IPS-NIHi11 (cell line): ENCODE results near the gene RAPGEF3.

Experiments used
- DNase-seq: peaks from one replicate; pipeline ENCODE4 v3.0.0; 2012; ENCODE audit warnings: mixed read lengths, low spot score

The RAPGEF3 gene, protein sequence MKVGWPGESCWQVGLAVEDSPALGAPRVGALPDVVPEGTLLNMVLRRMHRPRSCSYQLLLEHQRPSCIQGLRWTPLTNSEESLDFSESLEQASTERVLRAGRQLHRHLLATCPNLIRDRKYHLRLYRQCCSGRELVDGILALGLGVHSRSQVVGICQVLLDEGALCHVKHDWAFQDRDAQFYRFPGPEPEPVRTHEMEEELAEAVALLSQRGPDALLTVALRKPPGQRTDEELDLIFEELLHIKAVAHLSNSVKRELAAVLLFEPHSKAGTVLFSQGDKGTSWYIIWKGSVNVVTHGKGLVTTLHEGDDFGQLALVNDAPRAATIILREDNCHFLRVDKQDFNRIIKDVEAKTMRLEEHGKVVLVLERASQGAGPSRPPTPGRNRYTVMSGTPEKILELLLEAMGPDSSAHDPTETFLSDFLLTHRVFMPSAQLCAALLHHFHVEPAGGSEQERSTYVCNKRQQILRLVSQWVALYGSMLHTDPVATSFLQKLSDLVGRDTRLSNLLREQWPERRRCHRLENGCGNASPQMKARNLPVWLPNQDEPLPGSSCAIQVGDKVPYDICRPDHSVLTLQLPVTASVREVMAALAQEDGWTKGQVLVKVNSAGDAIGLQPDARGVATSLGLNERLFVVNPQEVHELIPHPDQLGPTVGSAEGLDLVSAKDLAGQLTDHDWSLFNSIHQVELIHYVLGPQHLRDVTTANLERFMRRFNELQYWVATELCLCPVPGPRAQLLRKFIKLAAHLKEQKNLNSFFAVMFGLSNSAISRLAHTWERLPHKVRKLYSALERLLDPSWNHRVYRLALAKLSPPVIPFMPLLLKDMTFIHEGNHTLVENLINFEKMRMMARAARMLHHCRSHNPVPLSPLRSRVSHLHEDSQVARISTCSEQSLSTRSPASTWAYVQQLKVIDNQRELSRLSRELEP

DNA sequence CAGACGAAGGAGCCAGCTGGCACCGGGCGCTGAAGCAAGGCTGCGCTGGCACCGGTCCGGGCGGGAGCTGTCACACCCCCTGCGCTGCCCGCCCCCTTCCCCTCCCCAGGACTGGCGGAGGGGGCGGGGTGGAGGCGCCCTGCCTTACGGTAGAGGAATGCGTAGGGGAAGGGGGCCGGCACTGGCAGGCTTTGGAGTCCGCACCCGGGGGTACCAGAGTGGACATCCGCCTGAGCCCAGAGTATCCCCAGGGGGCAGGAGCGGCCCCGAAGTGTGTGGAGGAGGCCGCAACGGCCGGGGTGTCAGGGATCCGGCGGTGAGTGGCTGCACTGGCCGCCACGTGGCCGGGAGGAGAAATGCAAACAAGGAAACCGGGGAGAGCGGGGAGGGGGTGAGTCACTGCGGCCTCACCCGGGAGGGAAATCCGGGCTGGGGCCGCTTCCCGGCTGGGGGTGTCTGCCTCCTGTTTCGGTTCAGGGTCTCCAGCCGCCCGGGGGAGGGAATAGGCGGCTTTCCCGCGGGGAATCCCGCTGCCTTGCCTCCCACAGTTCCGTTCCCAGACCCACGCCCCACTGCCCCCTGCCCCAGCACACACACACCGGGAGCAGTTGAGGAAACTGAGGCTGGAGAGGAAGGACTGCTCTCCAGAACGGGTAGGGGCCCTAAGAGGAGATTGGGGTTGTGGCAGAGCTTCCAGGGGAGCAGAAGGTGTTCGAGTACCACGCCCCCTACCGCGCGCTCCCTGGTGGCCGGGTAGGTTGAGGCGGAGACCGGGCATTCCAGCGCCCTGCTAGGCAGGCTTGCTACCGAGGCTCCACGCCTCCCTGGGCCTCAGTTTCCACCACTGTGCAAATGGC lies at the start of gene RAPGEF3:
Gene RAPGEF3 (minus strand): TSS at position 47 of the 857 bp plus-strand sequence. CDS start 324 bp downstream, outside the sequence.
- peak; percentile 92 for DNase-seq

DNA sequence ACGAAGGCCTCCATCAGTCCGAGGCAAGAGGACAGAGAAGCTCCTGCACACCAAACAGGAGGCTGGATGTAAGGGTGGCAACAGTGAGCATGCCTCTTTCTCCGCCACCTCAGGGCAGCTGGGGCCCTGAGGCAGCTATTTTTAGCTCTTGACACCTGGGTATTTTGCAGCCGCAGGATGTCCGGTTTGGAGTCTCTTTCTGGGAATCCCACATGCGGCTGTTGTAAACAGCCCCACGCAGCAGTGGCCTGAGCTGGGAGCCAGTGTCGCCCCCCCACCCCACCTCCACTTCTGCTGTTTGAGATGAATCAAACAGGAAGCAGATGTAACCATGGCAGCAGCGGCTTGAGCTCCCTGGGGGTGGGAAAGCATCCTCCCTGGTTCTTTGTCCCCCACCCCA lies 49.4 kb upstream of the RAPGEF3 start:
- DNase-seq: no peak

DNA sequence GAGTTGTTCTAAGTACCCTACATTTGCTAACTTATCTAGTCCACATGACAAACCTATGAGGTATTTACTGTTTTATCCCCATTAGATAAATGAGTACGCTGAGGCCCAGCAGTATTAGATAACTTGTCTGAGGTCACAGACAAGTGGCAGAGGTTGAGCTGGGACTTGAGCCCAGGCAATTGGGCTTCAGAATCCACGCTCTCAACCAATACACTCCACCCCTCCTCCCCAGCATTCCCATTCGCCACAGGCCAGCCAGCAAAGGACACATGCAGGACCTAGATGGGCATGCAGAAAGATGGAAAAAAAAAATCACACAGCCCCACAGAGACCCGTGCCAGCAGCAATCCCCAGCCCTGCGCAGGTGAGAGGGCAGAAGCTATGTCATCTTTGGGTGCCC lies 48.7 kb upstream of the RAPGEF3 start:
- DNase-seq: no peak

DNA sequence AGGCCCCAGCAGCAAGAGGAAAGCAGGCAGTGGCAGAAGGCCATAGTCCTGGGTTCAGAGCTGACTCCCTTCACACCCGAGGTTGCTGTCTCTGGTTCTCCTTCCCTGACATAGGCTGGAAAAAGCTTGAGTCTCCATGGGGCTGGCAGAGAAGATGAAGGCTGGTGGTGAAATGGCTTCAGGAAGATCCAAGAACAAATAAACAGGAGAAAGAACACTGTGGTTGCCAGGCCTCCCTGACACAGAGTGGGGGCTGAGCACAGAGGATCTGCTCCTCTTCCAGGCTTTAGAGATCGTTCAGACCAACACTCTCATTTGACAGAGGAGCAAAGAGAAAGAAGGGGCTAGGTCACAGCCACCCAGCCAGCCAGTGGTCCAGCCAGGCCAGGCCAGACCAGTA lies 46.7 kb upstream of the RAPGEF3 start:
- DNase-seq: no peak

DNA sequence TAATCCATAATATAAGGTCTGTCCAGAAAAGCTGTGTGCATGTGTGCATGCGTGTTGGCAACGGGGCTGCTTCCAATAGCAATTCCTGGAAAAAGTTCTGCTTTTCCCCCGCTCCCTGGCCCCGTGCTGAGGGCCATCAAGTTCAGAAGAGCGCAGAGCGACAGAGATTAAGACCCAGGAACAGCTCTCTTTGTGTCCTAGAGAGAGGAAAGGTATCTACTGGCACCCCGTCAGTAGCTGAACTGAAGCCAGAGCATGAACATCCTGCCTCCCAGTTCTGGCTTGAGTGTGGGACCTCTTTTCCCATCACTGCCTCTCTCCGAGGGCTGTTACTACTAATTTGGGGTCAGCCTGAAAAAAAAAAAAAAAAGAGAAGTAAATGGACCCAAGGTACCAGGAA lies 45.5 kb upstream of the RAPGEF3 start:
- DNase-seq: no peak

DNA sequence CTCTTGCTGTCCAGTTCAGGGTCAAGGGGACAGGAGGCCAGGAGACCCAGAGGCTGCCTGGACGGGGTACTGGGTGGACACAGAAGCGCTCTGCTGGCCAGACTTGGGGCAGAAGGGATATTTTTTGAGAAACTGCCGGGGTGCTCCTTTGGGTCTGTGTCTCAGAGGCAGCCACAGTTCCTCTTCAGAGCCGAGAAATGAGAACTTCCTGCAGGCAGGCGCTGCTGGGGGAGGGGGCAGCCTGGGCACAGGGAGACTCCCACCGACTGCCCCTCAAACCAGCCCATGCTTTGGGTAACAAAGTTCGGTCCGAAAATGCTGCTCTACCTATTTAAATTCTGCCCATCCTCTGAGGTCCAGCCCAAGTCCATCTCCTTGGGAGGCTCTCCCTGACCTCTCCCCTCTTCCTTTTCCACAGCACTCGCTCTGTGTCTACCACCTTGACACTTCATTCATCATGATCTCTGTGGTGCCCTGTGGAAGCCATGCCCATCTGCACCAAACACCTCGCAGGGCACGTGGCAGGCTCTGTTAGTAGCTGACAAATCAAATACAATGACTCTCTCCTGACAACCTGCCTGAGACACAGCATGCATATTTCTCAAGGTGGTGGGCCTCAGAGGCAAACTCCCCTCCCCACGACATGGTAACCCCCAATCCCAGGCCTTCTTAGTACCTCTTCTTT lies 44.7 kb upstream of the RAPGEF3 start:
- DNase-seq: no peak

DNA sequence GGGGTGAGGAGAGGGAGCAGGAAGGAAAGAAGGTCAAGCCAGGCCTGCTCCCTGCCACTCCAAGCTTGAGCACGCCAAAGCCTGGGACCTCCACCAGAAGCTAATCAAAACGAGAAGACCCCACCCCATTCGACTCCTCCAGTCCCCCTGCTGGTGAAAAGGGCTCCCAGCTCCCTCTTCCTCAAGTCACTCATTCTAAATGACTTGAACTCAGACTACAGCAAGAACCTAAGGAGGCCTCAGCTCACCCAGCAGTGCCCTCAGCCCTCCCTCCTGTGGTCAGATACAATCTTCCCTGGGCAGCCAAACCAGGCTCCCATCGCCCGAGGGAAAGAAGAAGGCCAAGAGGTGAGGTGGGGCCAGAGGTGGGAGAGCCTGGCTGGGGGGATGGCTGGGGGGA lies 43.6 kb upstream of the RAPGEF3 start:
- peak; percentile 51 for DNase-seq

DNA sequence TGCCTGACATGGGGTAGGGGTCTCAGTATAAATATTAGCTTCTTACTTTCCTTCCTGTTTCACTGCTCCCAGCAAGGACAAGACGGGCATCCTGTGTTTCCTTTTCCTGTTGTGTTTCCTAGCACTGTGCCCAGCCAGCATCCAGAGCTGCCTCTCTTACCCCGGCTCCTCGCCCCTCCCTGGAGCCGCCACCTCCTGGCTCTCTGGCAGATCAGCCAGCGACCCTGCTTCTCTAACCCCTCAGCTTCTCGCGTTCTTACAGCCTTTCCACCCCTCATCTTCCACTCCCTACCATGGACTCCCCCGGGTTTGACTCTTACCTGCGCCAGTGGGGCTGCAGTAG lies 43.2 kb upstream of the RAPGEF3 start:
- no peak for DNase-seq

DNA sequence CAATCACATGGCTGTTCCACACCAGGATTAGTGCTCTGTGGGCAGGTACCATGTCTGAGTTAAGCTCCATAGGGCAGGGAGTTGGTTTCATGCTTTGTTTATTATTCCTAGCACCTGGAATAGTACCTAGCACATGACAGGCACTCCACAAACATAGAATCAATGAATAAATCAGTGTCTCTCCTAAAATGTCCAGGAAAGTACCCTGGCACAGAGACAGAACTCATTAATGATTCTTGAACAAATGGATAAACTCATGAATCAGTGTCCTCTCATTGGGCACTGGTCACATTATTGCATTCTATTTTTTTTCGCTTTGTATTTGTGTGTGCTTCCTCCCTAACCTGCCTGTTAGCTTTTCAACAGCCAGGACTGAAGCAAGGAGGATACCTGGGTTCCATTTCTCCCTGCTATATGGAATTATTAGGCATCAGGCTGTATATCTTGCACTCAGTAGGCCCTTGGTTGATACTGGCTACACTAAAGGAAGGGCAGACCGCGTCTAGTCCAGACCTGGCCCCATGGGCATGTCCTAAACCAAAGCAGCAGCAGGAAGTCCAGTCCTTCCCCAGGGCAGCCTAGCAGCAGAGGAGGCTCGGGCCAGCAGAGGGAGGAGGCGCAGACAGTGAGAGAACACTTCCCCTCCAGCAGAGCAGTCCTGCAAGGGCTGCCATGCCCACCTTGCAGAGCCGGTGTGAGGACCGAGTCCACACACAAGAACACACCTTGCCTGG lies 42.7 kb upstream of the RAPGEF3 start:
- no peak for DNase-seq

DNA sequence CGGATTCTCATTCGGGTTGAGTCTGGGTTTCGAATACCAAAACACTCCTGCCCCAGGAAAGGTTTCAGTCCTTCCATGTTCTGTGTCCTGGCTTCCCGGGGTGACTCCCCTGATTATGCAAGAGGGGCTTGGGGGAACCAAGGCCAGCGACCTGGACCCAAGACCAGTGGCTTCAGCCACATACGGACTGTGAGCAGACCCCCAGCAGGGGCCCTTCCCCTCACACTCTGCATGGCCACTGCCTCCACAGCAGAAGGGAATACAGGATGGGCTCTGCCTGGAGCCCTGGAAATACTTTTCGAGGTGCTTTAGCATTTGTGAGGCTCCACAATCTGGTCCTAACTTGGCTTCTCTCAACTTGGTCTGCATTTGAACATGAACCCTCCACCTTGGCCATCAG lies 41.9 kb upstream of the RAPGEF3 start:
- DNase-seq: no peak

DNA sequence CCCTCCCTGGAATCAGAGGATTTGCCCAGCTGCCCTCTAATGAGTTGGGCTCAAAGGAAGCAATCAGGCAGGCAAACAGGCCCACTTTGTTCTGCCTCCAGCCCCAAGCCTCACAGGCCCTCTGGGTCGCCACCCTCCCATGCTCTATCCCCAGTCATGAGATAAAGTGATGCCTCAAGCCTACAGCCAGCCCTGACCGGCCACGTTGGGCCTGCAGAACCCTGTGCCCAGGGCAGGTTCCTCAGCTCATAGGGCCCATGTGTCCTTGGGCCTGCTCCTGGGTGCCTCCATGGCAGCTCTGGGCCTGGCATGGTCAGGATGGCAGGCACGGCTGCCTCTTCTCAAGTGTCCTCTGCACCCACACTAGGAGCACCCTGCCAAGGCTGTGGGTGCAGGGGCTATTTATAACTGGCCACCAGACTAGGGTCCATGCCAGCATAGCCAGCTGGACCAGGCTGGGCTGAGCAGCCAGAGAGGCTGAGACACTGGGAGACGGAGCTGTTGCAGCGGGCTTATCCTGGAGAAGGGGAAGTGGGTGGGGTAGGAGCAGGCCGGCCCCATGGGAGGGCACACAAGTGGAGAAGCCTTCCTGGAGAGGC lies 40.8 kb upstream of the RAPGEF3 start:
- no peak for DNase-seq

DNA sequence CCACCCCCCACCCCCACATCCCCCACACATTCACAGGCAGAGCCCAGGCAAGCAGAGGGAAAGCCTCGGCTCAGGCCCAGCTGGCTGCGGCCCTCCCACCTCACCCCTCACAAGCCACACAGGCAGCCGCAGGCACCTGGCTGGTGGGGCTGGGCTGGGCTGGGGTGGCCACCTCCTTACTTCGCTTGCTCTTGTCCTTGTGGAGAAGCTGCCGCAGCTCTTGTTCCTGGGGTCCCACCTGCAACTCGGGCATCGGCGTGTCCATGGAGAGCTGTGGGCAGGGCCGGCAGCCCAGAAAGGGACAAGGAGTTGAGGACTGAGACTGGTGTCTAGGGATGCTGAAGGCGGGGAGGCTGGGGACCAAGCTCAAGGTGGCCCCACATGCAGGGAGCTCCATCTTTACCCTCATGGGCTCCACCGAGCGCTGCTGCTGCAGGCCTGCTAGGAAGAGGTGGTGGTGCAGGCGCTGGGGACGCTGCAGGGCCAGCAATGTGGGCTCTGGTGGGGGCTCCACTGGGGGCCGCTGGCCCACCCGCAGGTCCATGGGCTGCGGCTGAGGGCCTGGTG lies 39.8 kb upstream of the RAPGEF3 start:
- DNase-seq: no peak

DNA sequence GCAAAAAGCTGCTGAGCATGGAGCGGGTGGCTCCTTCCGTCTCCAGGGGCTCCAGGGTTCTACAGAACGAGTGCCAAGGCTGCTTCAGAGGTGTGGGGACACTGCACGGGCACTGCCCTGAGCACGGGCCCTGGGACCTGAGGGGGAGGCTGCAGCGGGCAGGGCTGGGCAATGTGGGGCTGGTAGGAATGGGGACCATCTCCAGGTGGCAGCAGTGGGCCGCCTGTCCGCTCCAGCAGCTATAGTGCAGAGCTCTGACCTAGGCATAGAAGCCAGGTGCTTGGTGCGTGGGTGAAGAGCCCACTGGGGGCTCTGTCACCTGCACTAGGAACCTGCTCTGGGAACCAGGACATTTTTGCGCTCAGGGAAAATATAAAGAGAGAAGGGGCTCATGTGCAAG lies 38.8 kb upstream of the RAPGEF3 start:
- DNase-seq: peak; percentile 77

DNA sequence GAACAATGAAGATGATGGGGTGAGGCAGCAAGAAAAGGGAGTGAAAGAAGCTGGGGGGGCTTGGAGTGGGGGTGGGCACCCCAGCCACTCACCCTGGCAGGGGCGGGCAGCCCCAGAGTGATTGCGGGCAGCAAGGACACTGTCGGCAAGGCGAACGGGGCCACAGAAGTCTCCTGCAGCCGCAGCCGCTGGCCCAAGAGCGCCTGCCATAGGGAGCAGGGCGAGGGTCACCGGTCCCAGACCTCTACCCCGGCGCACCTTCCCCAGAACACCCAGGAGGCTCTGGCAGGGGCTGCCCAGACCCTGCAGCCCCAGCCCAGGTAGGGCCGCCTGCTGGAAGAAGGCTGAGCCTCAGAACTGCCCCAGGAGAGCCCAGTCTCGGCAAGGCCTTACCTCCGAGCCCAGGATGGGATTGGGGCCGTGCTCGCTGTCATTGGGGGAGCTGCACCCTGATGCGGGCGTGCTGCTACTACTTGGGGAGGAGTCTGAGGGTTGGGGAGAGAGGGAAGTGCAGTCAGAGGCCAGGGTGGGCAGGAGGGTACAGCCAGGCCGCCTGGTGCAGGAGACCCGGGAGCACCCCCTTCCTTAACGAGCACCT lies 37.2 kb upstream of the RAPGEF3 start:
- no peak for DNase-seq

DNA sequence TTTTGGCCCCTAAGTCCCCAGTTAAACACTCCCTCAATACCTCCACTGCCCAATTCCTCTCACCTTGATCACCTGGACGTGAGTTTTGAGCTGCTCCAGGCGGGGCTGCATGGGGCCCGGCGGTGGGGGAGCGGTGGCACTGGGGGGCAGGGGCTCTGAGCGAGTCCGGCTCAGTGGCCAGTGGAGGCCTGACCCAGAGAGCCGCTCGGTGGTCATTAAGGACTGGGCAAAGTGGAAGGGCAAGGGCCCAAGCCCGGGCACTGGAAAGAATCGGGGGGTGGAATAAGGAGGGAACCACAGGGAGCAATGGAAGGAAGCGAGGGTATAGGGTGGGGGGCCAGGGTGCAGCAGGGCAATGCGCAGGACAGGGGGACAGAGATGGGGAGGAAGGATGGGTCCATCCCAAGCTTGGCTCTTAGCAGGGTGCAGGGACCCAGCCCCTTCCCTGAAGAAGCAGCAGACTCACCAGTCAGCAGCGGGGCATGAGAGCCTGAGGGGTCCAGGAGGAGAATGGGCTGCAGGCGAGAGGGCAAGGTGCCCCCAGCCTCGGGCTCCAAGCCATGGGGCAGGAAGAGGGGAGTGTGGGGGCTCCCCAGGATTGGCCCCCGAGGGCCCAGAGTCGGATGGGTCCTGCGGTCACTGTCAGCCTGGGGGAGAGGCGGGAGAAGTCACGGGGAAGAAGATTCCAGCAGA lies 36.6 kb upstream of the RAPGEF3 start:
- no peak for DNase-seq

DNA sequence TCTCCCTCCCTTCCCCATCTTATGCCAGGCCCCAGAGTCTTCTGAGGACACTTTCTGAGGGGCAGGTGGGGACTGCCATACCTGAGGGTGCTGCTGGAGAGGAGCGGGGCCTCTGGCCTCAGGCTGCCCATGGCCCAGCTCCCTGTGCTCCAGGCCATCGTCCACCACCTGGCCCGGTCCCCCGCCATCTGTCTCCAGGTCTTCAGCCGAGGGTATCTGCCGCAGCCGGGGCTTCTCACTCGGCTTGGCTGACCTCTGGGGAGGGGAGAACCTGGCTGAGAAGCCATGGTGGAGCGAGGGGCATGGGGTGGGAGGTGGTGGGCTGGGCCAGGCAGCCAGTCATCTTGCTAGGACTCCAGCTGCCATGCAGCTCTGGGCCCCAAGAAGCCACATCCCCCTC lies 36.0 kb upstream of the RAPGEF3 start:
- DNase-seq: no peak

DNA sequence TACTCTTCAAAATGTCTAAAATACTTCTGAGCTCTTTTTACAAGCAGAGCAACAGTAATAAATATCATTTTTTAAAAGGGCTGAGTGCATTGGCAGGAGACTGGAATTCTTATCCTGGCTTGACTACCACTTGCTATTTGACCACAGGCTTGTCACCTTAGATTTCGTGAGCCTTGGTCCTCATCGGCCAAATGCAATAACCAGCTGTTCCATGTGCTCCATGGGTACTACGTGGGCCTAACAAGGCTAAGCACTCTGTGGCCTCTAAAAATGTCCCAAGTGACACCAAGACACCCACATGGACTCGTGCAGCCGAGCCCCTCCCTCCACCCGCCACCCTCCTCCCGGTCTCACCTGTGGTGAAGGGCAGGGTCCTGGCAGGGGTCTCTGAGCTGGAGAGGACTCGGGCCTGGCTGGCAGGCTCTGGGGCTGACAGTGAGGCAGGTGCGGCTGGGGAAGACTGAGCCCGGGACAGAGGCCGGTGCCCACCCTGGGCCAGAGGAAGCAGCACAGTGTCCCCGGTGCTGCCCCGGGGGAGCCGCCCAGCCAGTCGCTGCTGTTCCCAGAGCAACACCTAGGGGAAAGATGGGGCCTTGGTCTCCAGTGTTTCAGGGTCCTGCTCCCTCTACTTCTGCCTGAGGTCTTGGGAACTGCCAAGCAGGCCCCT lies 34.5 kb upstream of the RAPGEF3 start:
- DNase-seq: no peak

DNA sequence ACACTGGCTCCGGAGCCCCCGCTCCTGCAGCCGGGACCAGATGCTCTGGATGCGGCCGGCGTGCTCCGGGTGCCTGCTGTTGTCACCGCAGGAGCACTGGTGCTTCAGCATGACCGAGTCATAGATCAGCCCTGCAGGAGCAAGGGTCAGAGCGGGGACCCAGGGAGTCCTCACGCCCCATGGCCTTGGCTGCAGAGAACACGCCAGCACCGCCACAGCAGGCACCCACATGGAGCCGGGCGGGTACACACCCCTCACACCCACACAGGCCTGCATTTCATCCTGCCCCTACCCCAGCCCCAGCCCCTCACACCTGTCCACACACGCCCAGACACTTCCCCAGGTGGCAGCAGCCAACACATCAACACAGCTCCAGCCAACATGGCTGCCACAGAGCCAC lies 33.2 kb upstream of the RAPGEF3 start:
- DNase-seq: no peak

DNA sequence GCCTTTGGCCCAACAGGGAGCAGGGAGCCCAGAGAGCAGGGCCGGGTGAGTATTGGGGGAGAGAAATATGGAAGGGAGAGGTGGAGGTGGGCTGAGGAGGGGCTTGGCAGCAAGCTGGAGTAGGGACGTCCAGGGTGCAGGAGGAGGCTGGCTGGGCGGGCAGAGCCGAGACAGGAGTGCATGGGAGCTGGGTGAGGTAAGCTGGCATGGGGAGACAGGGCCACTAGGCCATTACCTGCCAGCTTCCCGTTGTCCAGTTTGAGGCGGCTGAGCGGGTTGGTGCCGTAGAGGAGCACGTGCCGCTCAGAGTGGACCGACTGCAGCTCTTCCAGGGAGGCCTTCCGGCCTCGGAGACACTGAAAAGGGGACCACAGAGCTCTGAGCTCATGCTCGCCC lies 32.7 kb upstream of the RAPGEF3 start:
- DNase-seq: no peak
